ENCODE data around the gene ALG14.

ALG14 gene

DNA sequence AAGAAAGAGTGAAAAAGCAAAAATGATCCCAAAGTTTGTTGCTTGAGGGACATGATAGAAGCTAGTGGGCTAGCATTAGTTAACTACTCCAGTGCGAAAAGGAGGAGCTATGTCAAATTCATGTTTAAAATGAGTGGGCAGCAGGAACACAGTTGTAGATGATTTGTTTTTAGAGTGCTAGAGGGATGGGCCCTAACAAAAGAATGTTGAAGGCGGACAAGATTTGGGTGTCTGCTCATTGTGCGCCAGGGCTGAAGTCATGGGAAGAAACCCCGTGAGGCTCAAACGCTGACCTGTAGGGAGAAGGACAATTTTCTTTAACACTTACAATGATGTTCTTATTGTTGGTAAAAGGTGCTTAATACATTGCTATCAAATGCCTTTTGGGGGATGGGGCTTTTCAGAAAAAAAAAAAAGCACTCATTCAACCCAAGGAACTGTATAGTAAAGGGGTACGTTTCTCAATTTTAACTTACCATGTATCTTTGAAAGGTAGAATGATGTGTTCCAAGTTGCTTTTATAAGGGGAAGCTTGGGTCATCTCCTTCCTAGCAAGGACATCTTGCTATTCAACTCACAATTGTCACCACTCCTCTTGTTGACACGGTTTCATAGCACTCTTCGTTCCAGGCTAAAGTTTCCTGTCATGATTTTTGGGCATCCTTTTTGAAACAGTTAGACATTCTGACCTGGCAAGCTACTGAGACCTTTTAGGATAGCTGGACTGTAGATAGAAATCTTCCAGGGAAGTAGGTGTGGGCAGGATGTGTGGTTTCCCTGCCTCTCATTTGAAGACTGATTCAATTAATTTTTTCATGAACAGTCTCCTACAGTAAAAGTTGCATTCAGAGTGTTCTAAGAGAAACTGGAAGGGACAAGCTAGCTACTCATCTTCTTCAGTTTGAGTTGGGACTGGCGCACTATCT is 92.8 kb downstream of the ALG14 start:
- no peak for DNase-seq

DNA sequence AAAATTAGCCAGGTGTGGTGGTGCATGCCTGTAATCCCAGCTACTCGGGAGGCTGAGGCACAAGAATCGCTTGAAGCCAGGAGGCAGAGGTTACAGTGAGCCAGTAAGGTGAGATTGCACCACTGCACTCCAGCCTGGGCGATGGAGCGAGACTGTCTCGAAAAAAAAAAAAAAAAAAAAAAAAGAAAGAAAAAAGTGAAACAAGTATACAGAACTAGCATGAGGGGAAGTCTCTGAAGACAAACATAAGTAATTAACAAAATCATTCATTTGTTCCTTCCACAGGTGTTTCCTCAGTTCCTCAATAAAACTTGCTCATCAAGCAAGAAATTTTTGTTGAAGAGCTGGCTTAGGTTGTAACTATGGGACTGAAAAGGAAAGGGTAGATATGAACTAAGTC is 93.6 kb downstream of the ALG14 start:
- DNase-seq, result no peak

DNA sequence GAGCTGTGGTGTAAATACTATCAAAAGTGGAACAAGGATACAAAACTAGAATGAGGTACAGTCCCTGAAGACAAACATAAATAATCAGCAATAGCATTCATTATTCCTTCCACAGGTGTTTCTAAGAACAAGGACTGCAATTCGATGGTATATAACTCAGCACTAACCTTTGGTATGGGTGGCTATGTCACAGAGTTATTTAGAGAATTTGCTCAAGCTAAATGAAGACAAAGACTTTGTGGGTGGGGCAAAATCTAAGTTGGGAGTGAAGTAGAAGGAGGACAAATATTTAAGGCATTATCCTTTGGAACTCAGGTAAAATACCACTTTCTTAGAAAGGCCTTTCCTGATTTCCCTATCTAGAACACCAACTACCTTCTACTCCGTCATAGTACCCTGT is 94.3 kb downstream of the ALG14 start:
- no peak for DNase-seq

DNA sequence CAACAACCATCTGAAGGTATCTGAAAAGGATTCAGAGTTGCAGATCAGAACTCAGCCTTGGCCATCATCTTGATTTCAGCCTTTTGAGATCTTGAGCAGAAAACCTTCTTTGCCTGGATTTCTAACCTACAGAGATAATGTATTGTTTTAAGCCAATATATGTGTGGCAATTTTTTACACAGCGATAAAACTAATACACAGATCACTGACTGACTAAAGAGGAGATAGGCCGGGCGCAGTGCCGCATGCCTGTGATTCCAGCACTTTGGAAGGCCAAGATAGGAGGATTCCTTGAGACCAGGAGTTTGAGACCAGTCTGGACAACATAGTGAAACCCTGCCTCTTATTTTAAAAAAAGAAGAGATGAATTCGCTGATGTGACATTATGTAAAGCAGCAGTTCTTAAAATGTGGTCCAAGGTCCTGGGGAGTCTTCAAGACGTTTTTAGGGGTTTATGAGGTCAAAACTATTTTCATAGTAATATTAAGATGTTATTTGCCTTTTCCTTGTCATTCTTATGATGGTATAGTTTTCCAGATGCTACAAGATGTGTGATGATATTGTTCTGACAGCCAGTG is 95.7 kb downstream of the ALG14 start:
- DNase-seq, result no peak

DNA sequence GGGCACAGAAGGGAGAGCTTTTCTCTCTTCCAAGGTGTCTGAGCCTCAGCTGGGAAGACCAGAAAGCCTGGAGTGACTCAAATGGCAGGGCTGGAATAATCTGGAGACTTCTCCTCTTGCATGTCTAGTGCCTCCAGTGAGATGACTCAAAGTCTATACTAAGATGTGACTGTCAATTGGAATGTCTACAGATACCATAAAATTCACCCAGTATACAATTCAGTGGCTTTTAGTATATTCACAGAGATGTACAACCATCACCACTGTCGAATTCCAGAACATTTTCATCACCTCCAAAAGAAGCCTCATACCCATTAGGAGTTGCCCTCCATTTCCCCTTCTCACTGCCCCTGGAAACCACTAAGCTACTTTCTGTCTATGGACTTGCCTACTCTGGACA is 97.9 kb downstream of the ALG14 start:
- no peak for DNase-seq

DNA sequence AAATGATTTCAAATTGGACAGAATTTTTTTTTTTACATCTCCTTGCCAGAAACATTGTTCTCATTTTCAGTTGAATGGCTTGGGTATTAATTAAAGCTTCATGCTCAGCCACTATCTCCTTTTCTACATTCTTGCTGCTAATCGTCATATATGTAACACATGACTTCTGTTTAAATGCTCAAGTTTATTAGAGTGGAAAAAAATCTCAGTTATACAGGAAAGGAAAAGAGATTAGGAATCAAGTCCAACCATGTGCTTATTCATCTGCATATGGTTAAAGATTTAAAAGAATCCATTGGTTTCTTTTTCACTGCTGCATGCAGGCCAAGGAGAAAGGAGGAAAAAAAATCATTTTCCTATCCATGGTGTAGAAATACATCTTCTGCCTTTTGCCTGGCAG is 98.5 kb downstream of the ALG14 start:
- DNase-seq, result no peak

DNA sequence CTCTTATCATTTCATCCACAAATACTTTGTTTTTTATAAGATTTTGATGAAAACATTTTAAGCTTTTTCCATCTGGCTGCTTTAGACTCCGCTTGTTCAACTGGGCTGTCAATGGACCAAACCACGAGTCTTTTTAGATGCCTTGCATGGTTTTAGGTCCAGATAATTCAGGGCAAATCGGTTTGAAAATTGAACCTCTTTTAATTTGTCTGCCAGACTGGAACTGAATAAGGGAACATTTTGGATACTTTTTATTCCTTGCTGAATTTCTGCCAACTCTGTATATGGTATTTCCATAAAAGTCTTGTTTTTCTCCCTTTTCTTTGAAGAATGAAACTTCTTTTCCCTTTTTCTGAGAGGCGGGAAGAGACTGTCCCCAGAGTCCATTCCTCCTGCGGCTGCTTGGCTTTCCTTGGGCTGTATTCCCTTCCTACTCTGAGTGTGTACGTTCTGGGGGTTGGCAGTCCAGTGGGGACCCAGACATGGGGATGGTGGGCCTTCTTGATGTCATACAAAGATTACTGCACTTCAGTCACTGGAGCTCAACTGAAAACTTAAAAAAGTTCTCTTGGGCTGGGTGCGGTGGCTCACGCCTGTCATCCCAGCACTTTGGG is 99.3 kb downstream of the ALG14 start:
- no peak for DNase-seq

DNA sequence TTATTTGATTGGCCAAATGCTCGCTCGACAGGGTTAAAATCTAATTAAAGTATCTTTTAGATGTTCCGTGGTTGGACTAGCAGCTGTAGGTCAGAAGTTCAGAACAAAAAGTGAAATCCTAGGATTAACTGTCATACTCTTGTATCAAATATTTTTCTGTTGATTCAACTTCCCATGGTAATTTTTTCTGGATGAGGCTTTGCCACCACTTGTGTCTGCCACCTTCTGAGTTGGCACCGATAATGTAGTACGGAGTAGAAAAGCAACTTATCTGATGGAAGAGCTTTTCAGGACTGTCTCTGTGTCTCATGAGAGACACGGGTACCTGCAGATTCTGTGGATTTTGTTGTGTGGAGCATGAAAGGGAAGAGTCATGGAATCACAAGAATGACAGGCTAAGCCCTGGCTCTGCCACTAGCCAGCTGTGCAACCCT is 101.2 kb downstream of the ALG14 start:
- no peak for DNase-seq

DNA sequence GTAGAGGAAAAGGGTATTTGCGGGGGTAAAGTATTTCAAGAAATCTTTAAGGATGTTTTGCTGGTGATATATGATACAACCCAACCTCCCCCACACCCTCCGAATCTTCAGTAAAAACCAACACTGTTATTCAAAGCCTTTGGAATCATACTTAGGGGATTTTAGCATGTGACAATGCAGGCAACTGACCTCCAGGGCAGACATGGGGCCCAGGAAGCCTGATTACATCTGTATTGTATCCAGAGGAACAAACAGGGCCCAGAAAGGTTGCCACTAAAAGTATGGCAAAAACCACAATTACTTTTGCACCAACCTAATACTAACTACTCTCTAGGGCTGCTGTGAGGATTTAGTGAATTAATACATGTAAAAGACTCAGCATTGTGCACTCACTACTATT is 102.0 kb downstream of the ALG14 start:
- no peak for DNase-seq

DNA sequence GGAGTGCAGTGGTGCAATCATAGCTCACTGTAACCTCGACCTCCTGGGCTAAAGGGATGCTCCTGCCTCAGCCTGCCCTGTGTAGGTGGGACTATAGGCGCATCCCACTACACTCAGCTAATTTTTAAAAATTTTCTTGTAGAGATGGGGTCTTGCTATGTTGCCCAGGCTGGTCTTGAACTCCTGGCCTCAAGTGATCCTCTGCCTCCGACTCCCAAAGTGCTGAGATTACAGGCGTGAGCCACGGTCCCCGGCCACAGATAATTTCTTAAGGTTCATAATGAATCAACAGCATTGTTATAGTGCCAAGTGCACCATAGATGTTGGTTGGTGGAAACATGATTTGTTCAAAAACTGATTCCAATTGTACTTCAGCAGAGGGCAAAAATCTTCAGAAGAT is 103.6 kb downstream of the ALG14 start:
- no peak for DNase-seq

DNA sequence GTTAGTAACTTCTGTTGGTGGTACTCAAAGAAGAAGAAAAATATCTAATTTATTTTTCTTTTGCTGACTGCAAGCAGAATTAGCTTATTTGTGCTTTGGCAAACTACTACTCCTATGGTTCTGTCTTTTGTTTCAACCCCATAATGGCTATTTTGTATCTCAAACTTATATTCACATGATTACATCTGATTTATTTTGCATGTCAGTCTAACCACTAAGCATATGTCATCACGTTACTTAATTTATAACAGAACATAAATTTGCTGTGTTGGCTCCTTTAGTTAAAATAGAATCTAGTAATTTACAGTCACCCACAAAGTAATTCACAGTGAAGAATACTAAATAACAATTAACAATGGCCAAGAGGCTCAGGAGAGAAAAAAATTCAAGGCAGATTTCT is 106.7 kb downstream of the ALG14 start:
- no peak for DNase-seq

DNA sequence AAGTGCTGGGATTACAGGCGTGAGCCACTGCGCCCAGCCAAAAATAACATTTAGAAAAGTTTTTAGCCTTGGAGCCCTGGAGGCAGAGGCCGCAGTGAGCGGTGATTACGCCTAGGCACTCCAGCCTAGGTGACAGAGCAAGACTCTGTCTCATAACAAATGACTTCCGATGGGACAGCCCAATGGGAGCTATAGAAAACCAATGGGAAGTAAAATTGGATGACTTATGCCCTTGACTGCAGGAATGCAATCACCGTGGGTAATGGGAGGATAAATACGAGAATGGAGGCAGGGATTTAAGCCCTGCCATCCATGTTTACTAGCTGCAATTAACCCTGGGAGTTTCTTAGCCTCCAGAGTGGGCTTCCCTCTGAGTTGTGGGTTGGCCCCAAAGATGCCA is 108.9 kb downstream of the ALG14 start:
- DNase-seq, result no peak

DNA sequence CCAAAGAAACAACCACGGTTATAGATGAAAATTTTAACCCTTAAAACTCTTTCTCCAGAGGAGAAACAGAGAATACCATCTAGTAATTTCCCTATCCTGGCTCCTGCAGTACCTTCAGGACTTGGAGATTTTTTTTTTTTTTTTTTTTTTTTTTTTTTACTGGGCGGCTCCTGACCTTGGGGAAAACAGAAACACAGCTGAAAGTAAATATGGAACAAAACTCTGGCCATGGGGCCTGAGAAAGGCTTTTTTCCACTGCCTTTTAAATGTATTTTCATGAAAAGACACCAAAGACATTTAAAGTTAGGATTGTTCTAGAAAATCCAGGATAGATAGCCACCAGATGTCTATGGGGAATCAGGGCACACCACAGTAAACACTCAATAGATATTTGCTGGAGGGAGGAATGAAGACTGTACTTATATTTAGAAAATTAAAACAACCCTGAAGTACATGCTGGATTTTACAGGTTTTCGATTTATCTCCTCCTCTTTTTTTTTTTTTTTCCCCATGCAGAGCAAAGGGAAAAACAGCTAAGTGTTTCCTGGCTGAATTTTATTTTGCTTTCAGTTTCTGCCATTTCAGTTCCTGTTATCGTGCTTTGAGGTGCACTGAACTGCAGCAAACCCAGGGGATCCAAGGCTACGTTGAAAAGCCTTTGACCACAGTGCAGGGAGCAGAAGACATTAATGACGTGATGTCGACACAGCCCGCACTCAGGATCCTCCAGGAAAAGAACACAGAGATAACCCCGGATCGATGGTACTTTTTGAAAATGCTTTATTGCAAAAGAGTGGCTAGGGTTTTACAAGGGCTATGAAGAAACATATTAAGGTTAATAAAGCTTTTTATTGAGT is 110.1 kb downstream of the ALG14 start:
- DNase-seq, result no peak

DNA sequence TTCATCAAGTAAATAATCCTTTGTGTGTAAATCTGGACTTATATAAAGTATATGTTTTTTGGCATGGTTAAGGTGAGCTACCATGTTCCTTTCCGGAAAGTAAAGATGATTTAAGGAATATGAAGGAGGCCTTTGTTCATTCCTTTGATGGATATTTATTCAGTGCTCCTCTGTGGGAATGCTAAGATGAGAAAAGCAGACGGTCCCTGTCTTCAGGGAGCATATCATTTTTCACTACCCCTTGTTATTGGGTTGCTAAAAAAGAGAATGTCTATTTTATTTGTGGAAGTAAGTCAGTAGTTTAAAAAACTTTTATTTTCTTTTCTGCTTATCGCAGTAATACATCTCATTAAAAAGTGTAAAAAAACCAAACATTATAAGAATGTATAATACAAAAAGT is 110.8 kb downstream of the ALG14 start:
- DNase-seq, result no peak

DNA sequence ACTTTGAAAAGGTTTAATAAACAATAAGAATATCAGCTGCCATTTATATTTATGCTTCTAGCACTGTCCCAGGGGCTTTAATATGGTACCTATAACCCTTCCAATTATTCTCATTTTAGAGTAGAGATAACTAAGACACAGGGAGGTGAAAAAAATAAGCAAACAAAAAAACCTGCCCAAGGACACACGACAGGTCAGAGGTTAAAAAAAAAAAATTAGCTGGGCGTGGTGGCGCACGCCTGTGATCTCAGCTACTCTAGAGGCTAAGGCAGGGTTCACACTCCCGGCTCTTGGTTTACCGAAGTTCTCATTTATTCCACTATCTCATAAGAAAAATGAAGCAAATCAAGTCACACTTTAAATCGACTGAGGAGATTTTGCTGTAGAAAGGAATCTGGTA is 111.2 kb downstream of the ALG14 start:
- DNase-seq, result no peak

DNA sequence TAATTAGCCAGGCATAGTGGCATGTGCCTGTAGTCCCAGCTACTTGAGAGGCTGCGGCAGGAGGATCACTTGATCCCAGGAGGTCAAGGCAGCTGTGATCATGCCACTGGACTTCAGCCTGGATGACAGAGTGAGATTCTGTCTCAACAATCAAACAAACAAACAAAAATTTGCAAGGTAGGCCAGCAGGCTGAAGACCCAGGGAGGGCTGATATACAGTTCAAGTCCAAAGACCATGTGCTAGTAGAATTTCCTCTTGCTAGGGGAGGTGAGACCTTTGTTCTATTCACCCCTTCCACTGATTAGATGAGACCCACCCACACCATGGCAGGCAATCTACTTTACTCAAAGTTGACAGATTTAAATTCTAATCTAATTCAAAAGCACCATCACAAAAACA is 114.7 kb downstream of the ALG14 start:
- DNase-seq, result no peak

DNA sequence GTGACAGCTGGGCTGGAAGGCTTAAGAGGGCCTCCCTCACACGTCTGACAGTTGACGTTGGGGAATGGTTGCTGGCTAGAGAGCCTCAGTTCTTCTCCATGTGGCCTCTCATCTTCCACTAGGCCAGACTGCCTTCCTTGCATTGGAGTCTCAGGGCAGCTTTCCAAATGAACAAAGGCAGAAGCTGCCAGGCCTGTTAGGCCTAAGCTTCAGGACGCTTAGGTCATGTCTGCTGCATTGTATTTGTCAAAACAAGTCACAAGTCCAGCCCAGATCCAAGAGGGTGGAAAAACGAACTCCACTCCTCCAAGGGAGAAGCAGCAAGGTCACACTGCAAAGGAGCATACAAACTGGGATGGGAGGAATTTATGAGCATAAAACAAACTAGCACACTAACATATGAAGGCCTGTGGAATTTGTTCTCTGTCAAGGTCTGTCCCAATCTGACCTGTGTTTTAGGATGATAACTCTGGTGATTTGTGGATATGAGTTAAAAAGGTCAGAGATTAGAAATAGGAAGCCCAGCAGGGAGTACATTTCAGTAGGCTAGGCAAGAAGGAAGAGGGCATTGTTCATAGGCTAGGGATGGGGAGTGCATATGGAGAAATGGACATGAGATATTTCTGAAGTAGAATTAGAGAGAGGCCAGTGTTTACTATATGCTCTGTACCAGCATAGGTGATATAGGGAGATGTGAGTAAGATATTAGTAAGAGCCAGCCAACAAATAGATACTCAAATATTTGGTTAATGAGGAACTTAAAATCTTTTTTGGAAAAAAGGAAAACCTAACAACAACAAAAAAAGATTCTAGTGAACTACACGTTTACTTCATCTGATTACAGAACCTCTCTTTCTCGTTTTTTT is 116.8 kb downstream of the ALG14 start:
- DNase-seq, result no peak

DNA sequence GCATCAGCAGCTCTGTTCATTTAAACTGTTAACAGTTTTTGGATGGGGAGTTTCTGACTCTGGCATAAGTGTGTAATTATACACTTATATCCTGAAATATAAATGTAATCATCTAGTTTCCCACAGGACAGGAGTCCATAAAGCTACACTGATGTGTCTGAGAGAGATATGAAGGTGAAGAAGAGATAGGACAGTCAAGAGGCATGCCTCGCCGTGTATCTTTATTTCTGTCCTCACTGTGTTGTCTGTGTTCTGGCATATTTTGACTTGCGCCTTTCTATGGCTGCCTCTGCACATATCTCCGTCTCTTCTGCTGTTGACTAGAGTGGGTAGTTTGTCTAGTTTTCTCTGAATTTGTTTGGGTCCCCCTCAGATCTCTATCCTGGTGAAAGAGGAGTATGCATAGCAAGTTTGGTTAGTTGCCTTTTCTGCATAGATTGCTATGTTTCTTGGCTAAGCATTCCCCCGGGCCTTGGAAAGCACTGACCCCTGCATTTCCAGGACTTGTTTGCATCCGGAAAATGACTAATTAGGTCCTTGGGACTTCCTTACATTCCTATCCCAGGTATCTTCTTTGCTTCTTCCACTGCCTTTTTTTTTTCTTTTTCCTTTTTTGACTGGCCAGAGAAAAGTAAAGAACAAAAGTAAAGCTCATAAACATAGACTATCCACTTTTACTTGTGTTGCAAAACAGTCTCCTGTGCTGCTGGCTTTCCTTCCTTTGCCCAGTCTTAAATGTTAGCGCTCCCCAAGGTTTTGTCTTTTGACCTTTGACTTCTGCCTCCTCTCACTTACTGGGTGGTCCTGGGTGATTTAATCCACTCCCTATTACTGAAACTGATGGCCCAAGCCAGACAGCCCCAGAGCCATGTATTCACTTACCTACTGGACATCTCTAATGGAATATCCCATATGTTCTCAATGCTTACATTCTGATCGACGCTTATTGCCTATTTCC is 118.2 kb downstream of the ALG14 start:
- no peak for DNase-seq

DNA sequence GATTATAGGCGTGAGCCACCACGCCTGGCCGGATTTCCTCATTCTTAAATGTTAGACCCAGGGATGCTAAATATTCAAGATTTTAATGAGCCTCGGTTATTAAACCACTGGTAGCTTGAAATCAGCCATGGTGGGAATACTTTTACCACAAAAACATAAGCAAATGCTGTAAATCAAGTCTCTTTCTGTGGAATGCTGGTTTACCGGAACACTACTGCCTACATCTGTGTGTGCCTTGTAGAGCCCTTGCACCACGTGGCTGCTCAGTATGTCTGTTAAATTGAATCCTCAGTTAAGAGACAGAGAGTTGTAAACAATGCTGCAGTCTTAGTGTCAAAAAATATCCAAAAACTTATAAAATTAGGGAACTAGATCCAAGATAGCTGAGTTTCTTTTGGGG is 119.0 kb downstream of the ALG14 start:
- DNase-seq, result no peak

DNA sequence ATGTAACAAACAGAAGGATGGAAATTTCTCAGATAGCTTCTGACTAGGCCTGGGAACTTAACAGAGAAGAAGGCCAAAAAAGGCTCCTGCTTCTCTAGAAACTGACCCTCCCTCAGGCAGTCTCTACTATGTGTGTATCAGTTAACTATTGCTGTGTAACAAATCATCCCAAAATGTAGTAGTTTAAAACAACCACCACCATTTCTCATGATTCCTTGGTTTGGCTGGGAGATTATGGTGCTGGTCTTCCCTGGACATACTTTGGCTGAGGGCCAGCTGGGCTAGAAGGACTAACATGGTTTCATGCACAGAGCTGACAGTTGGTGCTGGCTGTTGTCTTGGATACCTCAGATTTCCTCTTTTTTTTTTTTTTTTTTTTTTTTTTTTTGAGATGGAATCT is 119.6 kb downstream of the ALG14 start:
- no peak for DNase-seq

DNA sequence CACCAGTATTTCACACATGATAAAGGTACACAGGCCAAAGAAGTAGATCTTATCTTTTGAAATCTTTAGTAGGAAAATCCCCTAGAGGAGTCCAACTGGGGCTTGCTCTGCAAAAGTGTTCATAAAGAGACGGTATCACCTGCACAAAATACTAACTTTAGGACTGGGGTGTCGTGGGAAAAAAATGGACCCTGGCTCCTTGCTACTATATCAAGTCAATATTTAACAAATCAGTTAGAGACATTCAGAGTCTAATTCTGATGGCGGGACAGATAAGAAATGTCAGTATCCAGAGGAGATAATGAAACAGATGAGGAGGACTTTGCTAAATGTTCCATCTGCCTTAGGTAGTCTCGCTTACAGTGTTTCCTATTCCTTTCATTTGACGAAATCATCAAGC is 120.2 kb downstream of the ALG14 start:
- no peak for DNase-seq
